ENCODE data around the gene INPP4A.

INPP4A gene

GRCh38 chr2:98556344-98557033 lies 111.8 kb downstream of the INPP4A start:
- H3K27me3 ChIP-seq (ENCODE audit: low read depth, low read length): no peaks in the 10 kb centered on the region
- H3K9ac ChIP-seq (ENCODE audit: low read length): peak overlapping the region; percentile 23; the same call in 1 of the 2 replicates
- no peak overlapping the region; the same call in 1 of the 2 replicates for H3K4me3 ChIP-seq (ENCODE audit: low read length)
- H3K27ac ChIP-seq (ENCODE audit: low read length): peak overlapping the region; percentile 43; the same call in 1 of the 2 replicates
- no peaks in the 10 kb centered on the region for H4K20me1 ChIP-seq (ENCODE audit: insufficient read depth, low read length)
- no peaks in the 10 kb centered on the region for H3K79me2 ChIP-seq (ENCODE audit: low read length)
- H3K36me3 ChIP-seq (replicated peaks; ENCODE audit: low read depth, low read length): peaks cover 21% of the 10 kb centered on the region
- H3K9me3 ChIP-seq (ENCODE audit: insufficient read depth, low read length): no peaks in the 10 kb centered on the region
- H3K4me2 ChIP-seq (ENCODE audit: low read length): peak overlapping the region; percentile 65
- TF ChIP-seq CTCF (IDR thresholded peaks at IDR 0.05; ENCODE audit: low read depth, low read length) (no peak), EZH2phosphoT487 (IDR thresholded peaks at IDR 0.05; ENCODE audit: low read depth) (no peak)
- H2AFZ ChIP-seq (ENCODE audit: low read depth, low read length): no peak overlapping the region
- H3K4me1 ChIP-seq (ENCODE audit: low read length): peaks cover 16% of the 10 kb centered on the region

GRCh38 chr2:98558852-98559530 lies 114.3 kb downstream of the INPP4A start:
- H3K79me2 ChIP-seq (ENCODE audit: low read length): no peaks in the 10 kb centered on the region
- H3K4me2 ChIP-seq (ENCODE audit: low read length): no peak overlapping the region
- H3K36me3 ChIP-seq (replicated peaks; ENCODE audit: low read depth, low read length): peaks cover 14% of the 10 kb centered on the region
- no peaks in the 10 kb centered on the region for H4K20me1 ChIP-seq (ENCODE audit: insufficient read depth, low read length)
- H3K4me1 ChIP-seq (ENCODE audit: low read length): peaks cover 15% of the 10 kb centered on the region
- H3K27ac ChIP-seq (ENCODE audit: low read length): no peak overlapping the region
- no peaks in the 10 kb centered on the region for H3K9me3 ChIP-seq (ENCODE audit: insufficient read depth, low read length)
- no peak for TF ChIP-seq EZH2phosphoT487 (IDR thresholded peaks at IDR 0.05; ENCODE audit: low read depth)
- TF ChIP-seq CTCF (IDR thresholded peaks at IDR 0.05; ENCODE audit: low read depth, low read length): no peak
- H3K9ac ChIP-seq (ENCODE audit: low read length): no peak overlapping the region
- no peak overlapping the region for H2AFZ ChIP-seq (ENCODE audit: low read depth, low read length)
- H3K27me3 ChIP-seq (ENCODE audit: low read depth, low read length): no peaks in the 10 kb centered on the region
- no peak overlapping the region for H3K4me3 ChIP-seq (ENCODE audit: low read length)

- no peaks in the 10 kb centered on the region for H3K79me2 ChIP-seq (ENCODE audit: low read length)
- H3K27ac ChIP-seq (ENCODE audit: low read length): no peak overlapping the region
- H3K27me3 ChIP-seq (ENCODE audit: low read depth, low read length): no peaks in the 10 kb centered on the region
- H3K9me3 ChIP-seq (ENCODE audit: insufficient read depth, low read length): no peaks in the 10 kb centered on the region
- H3K9ac ChIP-seq (ENCODE audit: low read length): no peak overlapping the region
- H2AFZ ChIP-seq (ENCODE audit: low read depth, low read length): no peak overlapping the region
- no peak overlapping the region for H3K4me2 ChIP-seq (ENCODE audit: low read length)
- peaks cover 15% of the 10 kb centered on the region for H3K4me1 ChIP-seq (ENCODE audit: low read length)
- no peak for TF ChIP-seq CTCF (IDR thresholded peaks at IDR 0.05; ENCODE audit: low read depth, low read length)
- TF ChIP-seq EZH2phosphoT487 (IDR thresholded peaks at IDR 0.05; ENCODE audit: low read depth): no peak
- no peak overlapping the region for H3K4me3 ChIP-seq (ENCODE audit: low read length)
- no peaks in the 10 kb centered on the region for H4K20me1 ChIP-seq (ENCODE audit: insufficient read depth, low read length)
- H3K36me3 ChIP-seq (replicated peaks; ENCODE audit: low read depth, low read length): peaks cover 11% of the 10 kb centered on the region
These were observed 114.9 kb downstream of the INPP4A start for GRCh38 chr2:98559581-98559980.

GRCh38 chr2:98560256-98560771 lies 115.7 kb downstream of the INPP4A start:
- no peak for TF ChIP-seq EZH2phosphoT487 (IDR thresholded peaks at IDR 0.05; ENCODE audit: low read depth)
- TF ChIP-seq CTCF (IDR thresholded peaks at IDR 0.05; ENCODE audit: low read depth, low read length): no peak
- no peak overlapping the region for H3K9ac ChIP-seq (ENCODE audit: low read length)
- H3K36me3 ChIP-seq (replicated peaks; ENCODE audit: low read depth, low read length): peaks cover 10% of the 10 kb centered on the region
- no peaks in the 10 kb centered on the region for H4K20me1 ChIP-seq (ENCODE audit: insufficient read depth, low read length)
- no peaks in the 10 kb centered on the region for H3K27me3 ChIP-seq (ENCODE audit: low read depth, low read length)
- no peaks in the 10 kb centered on the region for H3K9me3 ChIP-seq (ENCODE audit: insufficient read depth, low read length)
- no peaks in the 10 kb centered on the region for H3K79me2 ChIP-seq (ENCODE audit: low read length)
- no peak overlapping the region for H2AFZ ChIP-seq (ENCODE audit: low read depth, low read length)
- H3K27ac ChIP-seq (ENCODE audit: low read length): no peak overlapping the region
- no peak overlapping the region for H3K4me2 ChIP-seq (ENCODE audit: low read length)
- H3K4me1 ChIP-seq (ENCODE audit: low read length): peaks cover 15% of the 10 kb centered on the region
- H3K4me3 ChIP-seq (ENCODE audit: low read length): no peak overlapping the region

Measured in OCI-LY3 (cell line).